AG09309 (cell line): Measurements from ENCODE around the gene ARF3.

Experiments used
- DNase-seq: peaks from one replicate; pipeline ENCODE4 v3.0.0-alpha.2; 2010; ENCODE audit warnings: low read depth
- H3K4me3 ChIP-seq: 2 replicates; pipeline ENCODE4 v1.5.1; 2011; ENCODE audit warnings: mild to moderate bottlenecking, low read depth, low read length, moderate library complexity; ENCODE audit not compliant: control insufficient read depth
- CTCF ChIP-seq: IDR thresholded peaks from 2 replicates; pipeline ENCODE4 v1.5.1; 2011; ENCODE audit warnings: mild to moderate bottlenecking, low read depth, low read length, inconsistent platforms; ENCODE audit not compliant: insufficient read depth, control insufficient read depth; ENCODE audit errors: missing control alignments

ARF3 gene

GRCh38 chr12:48933664-48934311 lies 23.5 kb downstream of the ARF3 start:
- no peak for DNase-seq
- no peak for TF ChIP-seq CTCF
- no peak overlapping the region for H3K4me3 ChIP-seq

- TF ChIP-seq CTCF = no peak
- DNase-seq = no peak
- H3K4me3 ChIP-seq = no peak overlapping the region
These were observed 24.4 kb downstream of the ARF3 start for GRCh38 chr12:48932878-48933277.

- no peak for TF ChIP-seq CTCF
- no peak for DNase-seq
These were observed 26.8 kb downstream of the ARF3 start for GRCh38 chr12:48930475-48930874.

GRCh38 chr12:48929551-48929950 lies 27.7 kb downstream of the ARF3 start:
- TF ChIP-seq CTCF = no peak

More at GRCh38 chr12:48930475-48930874, 26.8 kb downstream of the ARF3 start:
- no peak overlapping the region for H3K4me3 ChIP-seq

GRCh38 chr12:48927261-48927660 lies 30.0 kb downstream of the ARF3 start:
- H3K4me3 ChIP-seq = no peak overlapping the region
- DNase-seq = no peak
- no peak for TF ChIP-seq CTCF

More at GRCh38 chr12:48929551-48929950, 27.7 kb downstream of the ARF3 start:
- no peak overlapping the region for H3K4me3 ChIP-seq
- no peak for DNase-seq

GRCh38 chr12:48925304-48926011 lies 31.8 kb downstream of the ARF3 start, which contains the start of gene FKBP11:
Gene FKBP11 (minus strand): TSS chr12:48925492. CDS start chr12:48925428, 64 bp downstream.
- TF ChIP-seq CTCF = no peak
- H3K4me3 ChIP-seq = peak within 1 kb of the TSS; percentile 72
- no peak for DNase-seq
